ENCODE results near the gene SNIP1. TPM values are rescaled to one million over a fixed set of nuclear protein-coding genes. Genes with fewer than 3 reads are reported as not detected.
A peak's percentile ranks its signal among the peaks of the same experiment; 100 is the strongest.
"Not testable (repeated sequence)": the region's sequence is repeated elsewhere in the genome, so short reads cannot be mapped to it uniquely, and the experiment has no call there.

The SNIP1 gene
- 10.5 TPM for total RNA-seq
- long read RNA-seq, full-length matches to known transcripts, result 2 of 2 reads
- long read RNA-seq, partial matches to known transcripts, result 0 of 2 reads
- long read RNA-seq, other reads (novel, unspliced or antisense), result 0 of 2 reads

GRCh38 chr1:37553927-37554808 is at the start of gene SNIP1:
TSS of gene SNIP1 (minus strand) at chr1:37554293. CDS start at chr1:37554229, 64 bp downstream.
- intact Hi-C loops (cut with DNase I), result loop anchor here (1.0 to 2.0 kb wide), 2 partner anchors 39 to 42 kb away; partner anchors contain the start of gene MEAF6
- DNase-seq (ENCODE audit: low spot score), result peak; percentile 97

DNA sequence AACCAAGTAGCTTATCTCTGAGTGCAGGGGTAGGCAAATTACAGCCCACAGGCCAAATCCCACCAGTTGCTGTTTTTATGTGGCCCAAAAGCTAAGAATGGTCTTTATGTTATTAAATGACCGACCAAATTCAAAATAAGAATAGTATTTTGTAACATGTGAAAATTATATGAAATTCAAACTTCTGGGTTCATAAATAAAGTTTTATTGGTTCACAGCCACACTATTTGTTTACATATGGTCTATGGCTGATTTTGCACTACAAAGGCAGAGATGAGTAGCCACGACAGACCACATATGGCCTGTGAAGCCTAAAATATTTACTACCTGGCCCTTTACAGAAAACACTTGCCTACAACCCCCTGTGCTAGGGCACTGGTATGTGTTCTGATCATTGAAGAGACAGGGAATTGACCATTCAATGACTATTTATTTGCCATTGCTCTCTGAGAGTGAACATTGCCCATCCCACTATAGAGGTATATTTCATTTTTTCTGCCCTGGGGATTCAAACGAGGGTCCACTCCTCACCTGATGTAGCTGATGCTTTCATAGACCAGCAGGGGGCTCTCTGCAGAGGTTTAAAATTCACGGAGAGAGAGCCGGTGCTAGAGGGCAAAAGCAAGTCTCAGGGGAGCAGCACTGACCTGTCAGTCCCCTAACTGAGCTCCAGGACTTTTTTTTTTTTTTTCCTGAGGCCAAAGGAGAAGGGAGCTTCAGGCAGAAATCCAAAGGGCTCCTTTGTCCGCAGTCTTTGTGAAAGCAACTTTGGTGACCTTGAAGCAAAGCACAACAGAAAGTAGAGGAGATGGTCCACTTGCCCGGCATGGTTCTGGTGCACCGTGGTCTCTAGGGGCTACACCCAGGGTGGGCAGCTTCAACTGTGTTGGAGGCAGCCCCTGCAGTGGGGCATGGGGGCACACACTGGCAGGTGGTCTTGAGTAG is 48.9 kb upstream of the SNIP1 start:
- no peak for DNase-seq (ENCODE audit: low spot score)
- intact Hi-C loops (cut with DNase I), result loop anchor here (2.0 to 10.0 kb wide), 2 partner anchors 80 to 148 kb away; no protein-coding TSS in a partner anchor

DNA sequence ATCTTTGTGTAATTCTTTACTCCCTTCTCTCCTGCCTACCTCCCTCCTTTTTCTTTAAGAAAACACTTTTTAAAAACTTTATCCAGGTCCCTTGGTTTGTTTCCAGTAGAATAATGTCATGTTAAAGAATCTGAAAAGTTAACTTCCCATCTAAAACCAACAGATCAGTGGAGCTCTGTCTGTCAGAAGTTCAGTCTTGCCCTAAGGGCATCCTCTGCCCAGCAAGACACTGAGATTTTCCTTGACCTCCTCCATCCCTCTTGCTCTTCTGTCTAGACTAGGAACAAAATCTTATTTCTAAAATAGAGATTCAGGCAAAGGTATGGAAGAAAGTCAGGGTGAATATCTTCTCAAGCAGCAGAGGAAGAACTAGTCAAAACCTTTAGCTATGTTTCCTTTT is 47.3 kb upstream of the SNIP1 start:
- intact Hi-C loops (cut with DNase I), result loop anchor here (10.0 kb wide), 1 partner anchor 147 kb away; no protein-coding TSS in a partner anchor
- no peak for DNase-seq (ENCODE audit: low spot score)

- intact Hi-C loops (cut with DNase I), result loop anchor here (5.0 to 10.0 kb wide), 3 partner anchors 145 to 447 kb away; partner anchors contain the start of genes C1orf122, POU3F1 and YRDC
- no peak for DNase-seq (ENCODE audit: low spot score)
These were observed 45.8 kb upstream of the SNIP1 start for GRCh38 chr1:37599940-37600339.

GRCh38 chr1:37596182-37596667 is 42.1 kb upstream of the SNIP1 start:
- no peak for DNase-seq (ENCODE audit: low spot score)
- intact Hi-C loops (cut with DNase I), result loop anchor here (1.0 to 10.0 kb wide), 3 partner anchors 42 to 451 kb away; partner anchors contain the start of genes C1orf122, POU3F1, SNIP1 and YRDC

DNA sequence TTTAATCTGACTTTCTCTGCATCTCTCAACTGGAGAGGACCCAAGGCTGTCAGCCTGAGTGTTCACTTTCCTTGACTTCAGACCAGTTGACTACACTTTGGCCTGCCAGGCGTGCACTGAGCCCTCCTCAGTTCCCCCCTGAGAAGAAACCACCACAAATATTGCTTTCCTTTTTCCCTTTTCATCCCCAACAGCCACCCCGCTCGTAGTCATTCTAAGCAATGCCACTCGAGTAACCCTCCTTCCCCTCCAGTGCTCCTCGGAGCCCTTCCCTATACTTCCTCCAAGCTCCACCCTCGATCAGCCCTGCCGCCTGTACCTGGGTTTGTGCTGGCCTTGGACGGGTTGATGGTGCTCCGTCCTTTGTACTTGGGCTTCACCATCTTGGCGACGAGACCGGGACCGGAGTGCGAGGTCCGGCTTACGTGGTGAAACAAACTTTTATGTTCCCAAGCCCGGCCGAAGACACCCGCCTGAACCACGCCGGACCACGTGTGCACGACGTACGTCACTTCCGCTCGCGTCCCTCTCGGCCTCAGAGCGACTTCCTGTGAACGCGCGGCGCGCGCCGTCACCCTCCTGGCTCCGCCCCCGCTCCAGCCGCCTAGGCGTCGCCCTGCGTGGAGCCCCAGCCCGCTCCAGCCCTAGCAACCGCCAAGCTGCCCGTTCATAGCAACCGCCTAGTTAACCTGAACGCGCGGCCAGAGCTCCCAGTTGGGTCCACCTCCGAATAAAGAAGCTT is 41.5 kb upstream of the SNIP1 start, which contains the start of gene GNL2:
Gene GNL2, minus strand, starts transcription at position 498 of the 742 bp plus-strand sequence. Its CDS starts 115 bp downstream, at position 383.
- peak; percentile 98 for DNase-seq (ENCODE audit: low spot score)
- intact Hi-C loops (cut with DNase I), result loop anchor here (1.0 to 10.0 kb wide), 3 partner anchors 41 to 452 kb away; partner anchors contain the start of genes C1orf122, POU3F1, SNIP1 and YRDC

GRCh38 chr1:37593726-37594125 is 39.6 kb upstream of the SNIP1 start:
- DNase-seq (ENCODE audit: low spot score), result no peak
- intact Hi-C loops (cut with DNase I), result loop anchor here (10.0 kb wide), 1 partner anchor 211 kb away; the partner anchor contains the start of genes C1orf122 and YRDC

GRCh38 chr1:37588939-37589338 is 34.8 kb upstream of the SNIP1 start:
- DNase-seq (ENCODE audit: low spot score), result no peak
- intact Hi-C loops (cut with DNase I), result no loop called here

- intact Hi-C loops (cut with DNase I); DNase-seq (ENCODE audit: low spot score): not testable (repeated sequence)
These were observed 30.5 kb upstream of the SNIP1 start for GRCh38 chr1:37584544-37584943.

DNA sequence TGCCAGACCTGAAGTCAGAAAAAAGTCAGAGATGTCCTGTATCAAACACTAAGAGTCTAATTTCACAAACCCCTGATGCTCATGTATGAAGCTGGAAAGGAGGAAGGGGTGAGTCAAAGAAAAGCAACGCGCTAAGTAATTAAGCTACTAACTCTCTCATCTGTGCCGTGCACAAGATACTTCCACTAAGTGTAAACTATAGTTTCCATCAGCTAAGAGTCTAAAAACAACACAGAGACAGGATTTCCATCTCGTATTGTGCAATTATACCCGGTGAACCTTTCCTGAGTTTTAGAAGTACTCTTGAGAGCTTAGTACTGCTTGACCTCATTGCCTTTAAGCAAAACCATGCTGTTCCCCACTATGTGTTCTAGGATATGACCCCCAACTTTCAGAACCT is 21.6 kb upstream of the SNIP1 start:
- intact Hi-C loops (cut with DNase I), result no loop called here

GRCh38 chr1:37574834-37575480 is 20.9 kb upstream of the SNIP1 start:
- intact Hi-C loops (cut with DNase I), result no loop called here

More for the DNA sequence above, 21.6 kb upstream of the SNIP1 start:
- DNase-seq (ENCODE audit: low spot score), result no peak

DNA sequence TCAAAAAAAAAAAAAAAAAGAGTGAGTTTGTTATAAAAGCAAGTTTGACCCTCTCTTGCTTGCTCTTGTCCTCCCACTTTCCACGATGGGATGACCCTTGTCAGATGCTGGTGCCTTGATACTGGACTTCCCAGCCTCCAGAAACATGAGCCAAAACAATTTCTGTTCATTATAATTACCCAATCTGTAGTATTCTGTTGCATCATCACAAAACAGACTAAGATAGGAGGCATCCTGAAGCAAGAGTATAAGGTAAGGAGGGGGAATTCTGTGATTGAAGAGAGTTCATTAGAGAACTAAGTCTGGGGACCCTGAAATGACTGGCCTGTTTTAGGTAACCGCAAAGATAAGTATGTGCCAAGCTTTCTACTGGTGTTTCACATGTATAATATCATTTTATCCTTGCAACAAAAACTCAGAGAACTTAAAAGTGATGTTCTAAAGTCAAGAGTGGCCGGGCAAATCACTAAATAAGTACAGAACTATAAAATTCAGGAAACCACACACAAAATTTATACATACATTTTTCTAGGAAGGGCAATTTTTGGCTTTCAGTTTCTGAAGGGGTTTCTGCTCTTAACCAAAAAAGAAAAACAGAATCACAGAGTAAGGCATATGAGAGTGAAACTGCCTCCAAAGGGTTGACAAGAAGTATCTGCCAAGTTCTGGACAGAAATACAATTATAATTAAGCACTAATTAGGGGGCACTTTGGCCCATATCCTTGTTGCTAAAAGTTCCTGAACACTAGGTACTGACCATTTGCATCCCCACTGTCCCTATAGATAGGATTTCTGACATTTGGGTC is 16.6 kb upstream of the SNIP1 start:
- intact Hi-C loops (cut with DNase I), result no loop called here
- no peak for DNase-seq (ENCODE audit: low spot score)

More at GRCh38 chr1:37574834-37575480, 20.9 kb upstream of the SNIP1 start:
- DNase-seq (ENCODE audit: low spot score), result no peak

DNA sequence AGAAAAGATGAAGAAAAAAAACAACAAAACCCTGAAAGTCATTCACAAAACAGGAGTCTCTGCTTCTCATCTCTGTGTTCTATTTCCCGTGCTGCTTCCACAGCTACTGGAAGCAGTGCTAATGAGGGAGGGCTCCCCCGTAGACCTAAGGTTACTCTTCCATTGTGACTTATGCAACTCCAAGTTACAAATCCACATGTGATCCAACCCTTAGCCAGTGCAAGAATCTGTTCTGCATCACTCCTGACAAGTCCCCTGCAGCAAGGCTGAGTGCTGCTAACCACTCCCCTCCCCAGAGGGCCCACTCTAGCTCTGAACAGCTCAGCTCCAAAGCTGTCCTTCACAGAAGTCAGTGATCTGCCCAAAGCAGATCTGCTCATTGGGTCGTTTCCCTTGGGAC is 12.9 kb upstream of the SNIP1 start:
- intact Hi-C loops (cut with DNase I), result no loop called here
- DNase-seq (ENCODE audit: low spot score), result no peak

DNA sequence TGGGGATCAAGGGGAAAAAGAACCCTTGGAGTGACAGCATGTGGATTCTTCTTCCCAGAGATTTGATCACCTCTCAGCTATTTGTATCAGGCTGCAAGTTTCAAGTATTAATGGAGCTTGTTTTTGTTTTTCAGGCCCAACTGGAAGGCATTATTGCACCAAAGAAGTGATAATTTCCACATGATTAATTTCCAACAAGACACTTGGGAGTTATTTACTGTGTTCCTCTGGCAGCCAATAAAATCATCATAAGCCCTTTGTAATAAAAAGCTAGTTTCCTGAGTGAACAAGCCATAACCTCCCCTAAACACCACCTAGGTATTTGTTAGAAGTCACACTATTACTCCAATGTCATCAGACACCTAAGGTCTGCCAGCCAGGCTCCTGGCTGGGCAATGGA is 10.8 kb upstream of the SNIP1 start:
- no peak for DNase-seq (ENCODE audit: low spot score)
- intact Hi-C loops (cut with DNase I), result loop anchor here (5.0 kb wide), 1 partner anchor 117 kb away; no protein-coding TSS in a partner anchor

DNA sequence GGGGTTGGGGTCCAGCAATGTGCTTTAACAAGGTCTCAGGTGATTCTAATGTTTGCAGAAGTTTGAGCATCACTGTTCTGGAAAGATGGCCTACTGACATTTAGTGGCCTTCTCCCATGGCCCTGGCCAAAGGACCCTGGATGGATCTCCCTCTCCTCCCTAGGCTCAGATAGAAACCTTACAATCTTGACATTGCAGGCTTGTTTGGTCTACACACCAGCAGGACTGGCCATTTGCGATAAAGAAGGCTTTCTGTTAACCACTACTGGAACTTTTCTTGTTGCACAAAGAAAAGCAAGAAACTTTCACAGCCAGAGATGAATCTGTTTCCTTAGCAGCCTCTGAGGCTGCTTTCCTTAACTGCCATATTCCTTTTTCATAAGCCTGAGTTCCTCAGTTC is 8.9 kb upstream of the SNIP1 start:
- intact Hi-C loops (cut with DNase I), result loop anchor here (5.0 kb wide), 1 partner anchor 119 kb away; no protein-coding TSS in a partner anchor
- DNase-seq (ENCODE audit: low spot score), result no peak

DNA sequence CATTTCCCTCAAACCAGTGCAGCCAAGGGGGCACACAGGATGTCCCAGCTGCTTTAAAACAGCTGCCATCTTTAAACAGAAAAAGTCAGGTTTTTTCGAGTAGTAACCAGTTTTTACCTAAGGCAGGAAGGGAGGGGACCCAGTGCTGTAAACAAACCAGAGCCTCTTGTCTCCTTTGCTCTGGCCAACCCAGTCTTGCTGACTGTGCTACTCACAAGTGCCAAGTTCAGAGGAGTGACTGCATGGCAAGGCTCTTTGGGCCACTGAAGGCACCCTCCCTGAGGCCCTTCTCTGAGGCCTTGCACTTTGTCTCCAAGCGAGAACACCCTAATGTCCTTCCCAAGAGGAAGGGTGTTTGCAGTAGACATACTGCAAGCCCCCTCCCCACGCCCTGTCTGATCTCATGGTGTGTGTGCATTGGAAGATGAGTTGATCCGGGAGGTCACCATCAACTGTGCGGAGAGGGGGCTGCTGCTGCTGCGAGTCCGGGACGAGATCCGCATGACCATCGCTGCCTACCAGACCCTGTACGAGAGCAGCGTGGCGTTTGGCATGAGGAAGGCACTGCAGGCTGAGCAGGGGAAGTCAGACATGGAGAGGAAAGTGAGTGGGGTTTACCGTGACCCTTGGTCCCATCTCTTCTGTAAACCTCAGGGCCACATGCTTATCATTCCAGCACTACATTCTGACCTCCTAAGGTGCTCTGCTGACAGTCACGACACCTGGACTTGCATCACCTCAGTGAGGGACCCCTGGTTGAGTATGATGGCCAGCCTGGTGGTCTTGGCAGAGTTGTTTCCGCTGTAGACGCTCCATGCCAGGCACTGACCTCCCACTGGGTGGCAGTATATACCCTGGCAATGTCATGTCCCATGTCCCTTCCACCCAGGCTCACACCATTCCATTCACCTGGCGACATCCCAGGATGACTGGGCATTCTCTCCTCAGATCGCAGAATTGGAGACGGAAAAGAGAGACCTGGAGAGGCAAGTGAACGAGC is 7.3 kb upstream of the SNIP1 start:
- DNase-seq (ENCODE audit: low spot score), result no peak
- intact Hi-C loops (cut with DNase I), result loop anchor here (5.0 kb wide), 1 partner anchor 121 kb away; no protein-coding TSS in a partner anchor
